OCI-M1 (cell line): ENCODE results near the gene NANOS2.
"Not testable (repeated sequence)": the region's sequence is repeated elsewhere in the genome, so short reads cannot be mapped to it uniquely, and the experiment has no call there.

Source experiments
- DNase-seq: peaks from one replicate; lab custom pipeline; 2025; lab: John Stamatoyannopoulos, UW

Gene NANOS2

DNA sequence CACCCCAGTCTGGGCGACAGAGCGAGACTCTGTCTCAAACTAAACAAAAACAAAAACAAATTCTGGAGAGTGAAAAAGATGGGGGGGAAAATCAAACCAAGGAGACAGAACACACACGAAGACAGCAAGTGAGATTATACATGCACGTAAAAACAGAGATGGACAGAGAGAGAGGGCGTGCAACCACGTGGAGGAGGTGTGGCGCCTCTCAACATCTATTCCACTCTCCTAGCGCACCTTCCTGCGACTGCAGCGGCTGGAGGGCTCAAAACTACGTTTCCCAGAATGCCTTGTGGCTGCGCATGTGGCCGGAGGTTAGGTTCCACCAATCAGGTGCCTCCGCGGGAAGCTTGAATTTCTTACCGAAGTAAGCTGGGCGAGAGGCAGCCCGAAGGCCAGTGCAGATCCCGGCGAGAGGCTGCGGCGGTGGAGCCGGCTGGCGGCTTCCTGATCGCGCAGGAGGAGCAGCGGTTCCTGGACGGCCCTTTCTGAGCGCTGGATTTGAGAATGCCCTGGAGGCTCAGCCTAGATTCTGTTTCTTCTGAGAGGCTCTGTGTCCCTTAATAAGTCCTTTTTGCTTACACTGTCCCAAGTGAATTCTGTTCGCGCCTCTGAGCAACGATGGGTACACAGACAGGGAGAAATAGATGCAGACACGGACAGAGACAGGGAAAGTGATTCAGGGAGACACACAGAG lies 13.1 kb upstream of the NANOS2 start:
- peak; percentile 97 for DNase-seq

GRCh38 chr19:45924891-45925447 lies 10.4 kb upstream of the NANOS2 start:
- no peak for DNase-seq

- peak; percentile 27 for DNase-seq
These were observed 7.7 kb upstream of the NANOS2 start for GRCh38 chr19:45922281-45922680.

DNA sequence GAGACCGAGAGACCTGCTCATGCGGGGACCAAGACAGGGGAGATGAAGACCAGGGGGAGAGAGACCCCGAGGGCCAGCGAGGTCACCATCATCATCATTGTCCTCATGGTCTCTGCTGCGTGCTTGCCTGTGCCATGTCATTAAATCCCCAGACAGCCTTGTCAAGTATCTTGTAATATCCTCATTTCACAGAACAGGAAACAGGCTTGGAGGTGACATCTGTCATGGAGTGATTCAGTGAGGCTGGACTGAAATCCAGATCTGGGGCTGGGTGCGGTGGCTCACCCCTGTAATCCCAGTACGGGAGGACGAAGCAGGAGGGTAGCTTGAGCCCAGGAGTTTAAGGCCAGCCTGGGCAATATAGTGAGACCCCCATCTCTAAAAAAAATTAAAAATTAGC lies 5.9 kb upstream of the NANOS2 start:
- peak; percentile 50 for DNase-seq

DNA sequence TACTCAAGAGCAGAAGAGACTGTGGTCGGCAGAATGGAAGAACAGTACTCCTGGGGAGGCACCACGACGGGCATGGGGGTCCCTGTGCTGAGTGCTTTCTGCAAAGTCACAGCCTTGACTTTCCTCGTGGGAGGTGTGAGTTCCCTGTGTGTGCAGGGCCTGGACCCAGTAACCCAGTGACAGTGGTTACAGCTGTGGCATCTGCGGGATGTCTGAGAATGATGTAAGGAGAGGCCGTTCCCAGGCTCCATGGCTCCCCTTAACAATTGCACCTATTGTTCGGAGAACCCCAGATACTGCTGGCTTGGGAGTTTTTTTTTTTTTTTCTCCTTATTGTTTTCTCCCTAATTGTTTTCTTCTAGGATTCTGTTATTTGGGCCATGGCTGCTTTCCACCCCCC lies 5.1 kb upstream of the NANOS2 start:
- no peak for DNase-seq

GRCh38 chr19:45918721-45919120 lies 4.1 kb upstream of the NANOS2 start:
- no peak for DNase-seq

DNA sequence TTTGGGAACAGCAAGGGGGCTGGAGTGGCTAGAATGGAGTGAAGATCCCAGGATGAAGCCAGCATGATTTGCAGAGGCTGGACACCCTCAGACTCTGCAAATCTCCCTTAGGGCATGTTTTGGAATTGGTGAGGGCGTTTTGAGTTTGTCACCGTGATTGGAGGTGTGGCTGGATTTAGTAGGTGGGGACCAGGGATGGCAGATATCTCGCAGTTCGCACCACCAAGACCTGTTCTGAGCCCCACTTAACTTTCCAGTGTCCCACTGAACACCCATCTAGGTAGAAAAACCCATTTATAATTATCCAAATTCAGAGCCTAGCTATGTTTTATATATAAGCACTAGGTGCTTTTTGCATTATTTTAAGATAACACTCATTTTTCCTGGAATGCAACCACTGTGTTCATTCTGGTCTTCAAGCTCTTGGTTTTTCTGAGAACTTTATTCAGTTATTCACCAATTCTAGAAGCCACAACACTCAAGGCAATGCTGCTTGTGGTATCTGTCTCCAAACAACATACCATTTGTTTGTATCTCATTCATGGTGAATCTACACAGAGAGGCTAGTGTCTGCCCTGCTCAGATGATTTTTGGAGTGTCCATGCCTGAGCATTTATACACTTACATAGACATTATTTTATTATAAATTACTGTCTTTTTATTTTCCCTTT lies 3.0 kb upstream of the NANOS2 start:
- peak; percentile 91 for DNase-seq

DNA sequence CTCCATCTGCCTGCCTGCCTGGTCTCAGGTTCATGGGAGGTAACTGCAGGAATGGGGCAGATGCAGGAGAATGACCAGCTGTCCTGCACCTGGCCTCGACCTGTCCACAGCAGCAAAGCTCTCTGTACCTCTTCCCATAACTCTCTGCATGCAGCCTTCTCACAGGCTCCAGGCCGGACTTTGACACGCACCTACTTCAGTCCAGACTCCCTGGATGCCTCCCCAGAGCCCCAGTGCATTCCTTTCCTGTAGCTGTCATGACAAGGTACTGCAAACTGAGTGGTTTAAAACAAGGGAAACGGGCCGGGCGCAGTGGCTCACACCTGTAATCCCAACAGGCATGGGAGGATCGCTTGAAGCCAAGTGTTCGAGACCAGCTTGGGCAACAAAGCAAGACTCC lies 3.3 kb downstream of the NANOS2 start:
- DNase-seq, result no peak

DNA sequence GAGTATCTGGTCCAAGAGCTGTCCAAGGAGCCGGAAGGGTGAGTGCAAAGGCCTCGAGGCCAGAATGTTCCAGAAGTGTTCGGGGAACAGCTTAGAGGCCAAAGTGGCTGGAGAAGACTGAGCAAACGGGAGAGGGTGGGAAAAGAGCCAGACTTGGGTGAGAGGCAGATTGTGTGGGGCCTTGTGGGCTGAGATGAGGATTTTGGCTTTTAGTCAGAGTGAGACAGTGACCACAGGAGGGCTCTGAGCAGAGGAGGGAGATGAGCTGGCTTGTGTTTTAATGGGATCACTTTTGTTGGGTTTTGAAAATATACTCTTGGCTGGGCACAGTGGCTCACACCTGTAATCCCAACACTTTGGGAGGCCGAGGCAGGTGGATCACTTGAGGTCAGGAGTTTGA lies 5.6 kb downstream of the NANOS2 start:
- DNase-seq, result no peak

DNA sequence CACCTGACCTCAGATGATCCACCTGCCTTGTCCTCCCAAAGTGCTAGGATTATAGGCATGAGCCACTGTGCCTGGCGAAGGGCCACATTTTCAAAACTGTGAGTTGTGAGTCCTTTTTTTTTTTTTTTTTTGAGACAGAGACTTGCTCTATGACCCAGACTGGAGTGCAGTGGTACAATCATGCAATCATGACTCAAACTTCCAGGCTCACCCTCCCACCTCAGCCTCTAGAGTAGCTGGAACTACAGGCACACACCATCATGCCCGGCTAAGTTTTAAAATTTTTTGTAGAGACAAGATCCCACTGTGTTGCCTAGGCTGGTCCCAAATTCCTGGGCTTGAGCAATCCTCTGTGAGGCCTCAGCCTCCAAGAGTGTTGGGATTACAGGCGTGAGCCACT lies 8.4 kb downstream of the NANOS2 start:
- DNase-seq, result no peak

DNA sequence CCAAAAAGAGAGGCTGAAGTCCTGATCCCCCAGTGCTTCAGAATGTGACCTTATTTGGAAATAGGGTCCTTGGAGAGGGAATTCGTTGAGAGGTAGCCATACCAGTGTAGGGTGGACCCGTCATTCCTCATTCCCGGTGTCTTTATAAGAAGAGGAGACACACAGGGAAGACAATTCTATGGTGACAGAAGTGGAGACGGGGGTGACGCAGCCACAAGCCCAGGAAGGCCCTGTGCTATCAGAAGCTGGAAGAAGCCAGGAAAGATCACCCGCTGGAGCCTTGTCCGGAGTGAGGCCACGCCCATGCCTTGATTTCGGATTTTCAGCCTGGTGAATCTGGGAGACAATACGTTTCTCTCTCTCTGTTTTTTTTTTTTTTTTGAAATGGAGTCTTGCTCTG lies 9.6 kb downstream of the NANOS2 start:
- no peak for DNase-seq

DNA sequence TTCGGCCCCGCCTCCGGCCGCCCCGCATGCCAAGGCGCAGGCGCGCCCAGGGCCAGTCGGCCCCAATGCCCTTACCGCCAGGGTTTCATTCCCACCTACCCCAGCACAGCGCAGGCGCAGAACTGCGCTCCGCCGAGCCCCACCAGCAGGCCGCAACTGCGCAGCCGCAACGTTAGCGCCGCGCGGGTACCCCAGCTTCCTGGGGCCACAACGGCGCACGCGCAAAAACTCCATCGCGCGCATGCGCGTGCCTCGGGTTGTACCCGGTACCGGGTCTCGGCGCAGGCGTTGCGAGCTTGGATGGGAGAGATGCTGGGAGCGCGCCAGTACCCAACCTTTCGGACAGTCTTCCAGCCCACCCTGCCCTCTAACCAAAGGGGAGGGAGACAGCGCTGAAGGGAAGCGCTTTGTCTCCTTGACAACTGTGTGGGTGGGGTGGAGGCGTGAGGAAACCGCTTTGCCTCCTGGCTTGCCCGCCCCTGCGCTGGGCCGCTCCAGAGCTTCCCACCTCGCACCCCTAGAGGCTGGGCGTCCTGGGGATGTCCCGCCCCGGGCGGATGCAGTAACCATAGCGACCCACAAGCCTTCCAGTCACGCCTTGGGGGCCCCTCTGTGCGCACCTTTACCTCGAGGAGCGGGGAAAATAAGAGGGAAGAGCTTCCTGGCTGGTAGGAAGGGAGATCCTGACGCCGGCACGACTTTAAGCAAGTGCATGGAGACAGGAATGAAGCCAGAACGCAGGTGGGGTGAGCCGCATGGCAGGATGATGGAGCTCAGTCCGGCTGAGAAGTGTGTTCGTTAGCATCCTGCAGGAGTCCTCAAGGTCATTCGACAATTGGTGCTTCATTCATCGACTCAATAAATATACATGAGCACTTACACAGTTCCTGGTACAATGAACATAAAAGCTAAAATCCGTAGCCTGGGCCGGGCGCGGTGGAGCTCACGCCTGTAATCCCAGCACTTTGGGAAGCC lies 11.6 kb downstream of the NANOS2 start:
- peak; percentile 99 for DNase-seq

DNA sequence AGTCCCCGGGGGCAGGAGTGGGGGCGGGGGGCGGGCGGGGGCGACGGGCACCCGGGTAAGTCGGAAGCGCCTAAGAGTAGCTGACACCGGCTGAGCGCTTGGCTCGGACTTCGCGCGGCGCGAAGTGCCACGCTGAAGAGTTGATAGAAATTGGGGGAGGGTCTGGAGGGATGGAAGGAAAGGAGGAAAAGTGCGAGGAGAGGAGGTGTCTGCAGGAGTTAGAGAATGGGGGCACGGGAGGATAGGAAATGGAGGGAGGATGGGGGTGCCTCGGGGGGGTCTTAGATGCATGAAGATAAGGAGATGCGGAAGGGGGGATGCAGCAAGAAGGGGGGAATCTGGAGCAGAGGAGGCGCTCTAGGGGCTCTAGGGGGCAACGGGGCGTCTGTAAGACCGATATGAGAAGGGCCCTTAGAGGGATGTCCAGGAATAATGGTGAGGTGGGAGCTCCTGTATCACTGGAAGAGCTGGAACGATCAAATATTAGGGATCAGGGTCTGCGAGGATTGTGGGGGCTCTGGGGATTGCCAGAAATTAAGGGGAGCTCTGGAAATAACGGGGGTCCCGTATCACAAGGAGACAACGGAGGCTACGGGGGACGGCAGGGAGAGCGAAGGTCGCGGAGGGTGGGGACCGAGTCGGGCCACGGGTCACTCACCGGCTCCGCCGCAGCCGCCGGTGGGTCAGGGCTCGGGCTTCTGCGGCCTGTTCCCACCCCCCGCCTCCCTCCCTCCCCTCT lies 12.5 kb downstream of the NANOS2 start, which contains the start of gene MYPOP:
Gene MYPOP, minus strand, starts transcription at position 702 of the 739 bp plus-strand sequence. CDS start 840 bp downstream, outside the sequence.
- DNase-seq, result peak; percentile 45

DNA sequence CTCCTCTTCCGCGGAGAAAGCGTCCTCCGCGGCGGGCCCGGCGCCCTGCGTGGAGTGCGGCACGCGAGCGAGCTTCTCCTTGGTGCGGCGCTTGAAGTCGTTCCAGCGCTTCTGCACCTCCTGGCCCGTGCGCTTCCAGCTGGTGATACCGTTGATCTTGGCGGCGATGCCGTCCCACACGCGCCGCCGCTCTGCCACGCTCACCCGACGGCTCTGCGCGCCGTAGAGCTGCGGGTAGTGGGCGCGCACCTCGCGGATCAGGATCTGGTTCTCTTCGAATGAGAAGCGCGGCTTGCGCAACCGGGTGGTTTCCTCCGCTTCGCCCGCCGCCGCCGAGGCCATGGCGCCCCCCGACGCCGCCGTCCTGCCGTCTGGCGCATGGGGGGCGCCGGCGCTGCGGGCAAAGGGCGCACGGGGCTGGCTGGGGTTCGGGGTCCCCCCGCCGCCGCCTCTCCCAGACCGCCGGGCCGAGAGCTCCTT lies 13.1 kb downstream of the NANOS2 start:
- DNase-seq, result no peak

DNA sequence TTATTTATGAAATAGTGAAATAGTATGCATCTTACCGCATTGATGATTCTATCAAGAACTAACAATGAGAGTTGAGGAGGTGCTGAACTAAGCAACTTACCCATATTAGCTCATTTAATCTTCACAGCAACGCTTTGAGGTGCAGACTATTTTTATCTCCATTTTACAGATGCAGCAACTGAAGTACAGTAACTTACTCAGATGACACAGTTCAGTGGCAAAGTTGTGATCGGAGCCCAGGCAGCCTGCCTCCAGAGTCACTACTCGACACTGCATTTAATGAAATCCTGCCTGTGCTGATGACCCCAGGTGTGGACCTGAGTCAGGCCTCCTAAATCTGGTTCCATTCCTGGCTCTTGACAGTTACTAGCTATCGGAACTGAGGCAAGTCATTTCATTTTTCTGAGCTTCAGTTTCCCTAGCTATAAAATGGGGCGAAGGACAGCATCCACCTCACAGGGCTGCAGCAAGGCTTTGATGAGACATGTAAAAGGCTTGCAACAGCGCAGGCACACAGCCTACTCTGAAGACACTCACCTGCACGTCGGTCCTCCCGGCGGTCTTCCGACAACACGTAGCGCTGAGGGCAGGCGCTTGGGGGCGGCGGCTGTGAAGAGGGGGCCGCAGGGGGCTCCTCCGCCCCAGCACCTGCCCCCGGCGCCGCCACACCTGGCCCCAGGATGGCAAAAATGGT lies 13.7 kb downstream of the NANOS2 start:
- peak; percentile 32 for DNase-seq

- no peak for DNase-seq
These were observed 14.5 kb downstream of the NANOS2 start for GRCh38 chr19:45899919-45900589.

DNA sequence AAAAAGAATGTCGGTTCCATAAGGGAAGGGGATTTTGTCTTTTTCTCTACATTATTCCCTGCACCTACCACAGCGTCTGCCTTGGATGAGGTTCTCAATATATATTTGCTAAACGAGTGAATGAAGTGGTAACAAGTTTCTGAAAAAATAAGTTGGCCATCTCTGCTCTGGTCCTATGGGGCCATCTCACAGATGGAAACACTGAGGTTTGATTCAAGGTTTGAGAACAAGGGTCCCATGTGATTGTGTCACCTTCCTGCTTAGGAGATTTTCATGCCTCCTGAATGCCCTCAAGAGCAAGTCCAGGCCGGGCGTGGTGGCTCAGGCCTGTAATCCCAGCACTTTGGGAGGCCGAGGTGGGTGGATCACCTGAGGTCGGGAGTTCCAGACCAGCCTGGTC lies 15.3 kb downstream of the NANOS2 start:
- DNase-seq, result no peak

- no peak for DNase-seq
These were observed 17.2 kb downstream of the NANOS2 start for GRCh38 chr19:45897261-45897812.

DNA sequence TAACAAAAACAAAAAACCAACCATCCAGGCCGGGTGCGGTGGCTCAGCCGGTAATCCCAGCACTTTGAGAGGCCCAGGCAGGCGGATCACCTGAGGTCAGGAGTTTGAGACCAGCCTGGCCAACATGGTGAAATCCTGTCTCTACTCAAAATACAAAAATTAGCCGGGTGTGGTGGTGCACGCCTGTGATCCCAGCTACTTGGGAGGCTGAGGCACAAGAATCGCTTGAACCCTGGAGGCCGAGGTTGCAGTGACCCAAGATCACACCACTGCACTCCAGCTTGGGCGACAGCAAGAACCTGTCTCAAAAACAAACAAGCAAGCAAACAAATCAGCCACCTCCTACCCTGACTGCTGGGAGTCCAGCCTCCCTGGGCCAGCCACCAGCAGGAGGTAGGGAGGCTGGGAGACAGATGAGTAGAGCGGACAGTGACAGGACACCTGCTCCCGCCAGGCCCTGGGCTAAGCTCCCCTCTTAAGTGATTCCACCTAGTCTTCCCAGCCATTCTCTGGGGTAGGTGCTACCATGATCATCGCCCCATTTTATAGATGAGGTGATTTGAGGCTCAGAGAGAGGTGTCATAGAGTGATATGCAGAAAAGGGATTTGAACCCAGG lies 18.5 kb downstream of the NANOS2 start:
- not testable (repeated sequence) for DNase-seq
